Mesothelial cell of epicardium (in vitro differentiated cells): Measurements from ENCODE around the gene PRICKLE1. TPM values are rescaled to one million over a fixed set of nuclear protein-coding genes. Genes with fewer than 3 reads are reported as not detected.

ENCODE experiments used
- DNase-seq, 2 experiments: peaks; one replicate each; pipeline ENCODE4 v3.0.0; 2021; ENCODE audit warnings: low spot score in 2 of 2; ENCODE audit not compliant: unreplicated experiment in 2 of 2
- H3K27ac Mint-ChIP-seq: 2 replicates; pipeline ENCODE4 v1.8.0; 2021; ENCODE audit warnings: mixed read lengths
- H3K27me3 Mint-ChIP-seq: 2 replicates; pipeline ENCODE4 v1.8.0; 2021; ENCODE audit warnings: low read depth, mixed read lengths
- H3K36me3 Mint-ChIP-seq: 2 replicates; pipeline ENCODE4 v1.8.0; 2021; ENCODE audit warnings: mixed read lengths
- H3K4me1 Mint-ChIP-seq: 2 replicates; pipeline ENCODE4 v1.8.0; 2021; ENCODE audit warnings: mixed read lengths
- H3K4me3 Mint-ChIP-seq: 2 replicates; pipeline ENCODE4 v1.8.0; 2021; ENCODE audit warnings: mild to moderate bottlenecking, moderate library complexity, mixed read lengths
- H3K9me3 Mint-ChIP-seq: 2 replicates; pipeline ENCODE4 v1.8.0; 2021; ENCODE audit warnings: mixed read lengths
- total RNA-seq: library from RNA; stranded (reverse); gene quantifications from 3 replicates; pipeline ENCODE4 v1.2.1, GENCODE V29; 2021
- TF ChIP-seq, protein P1 (sequence below): fragments of 200-600 bp; sonication (generic); IDR thresholded peaks from one replicate; pipeline ENCODE4 v1.5.0; 2021; ENCODE audit warnings: antibody characterized with exemption; ENCODE audit not compliant: unreplicated experiment

Gene PRICKLE1
- total RNA-seq, 1 donor from 2014 or later = 79.4 TPM

DNA sequence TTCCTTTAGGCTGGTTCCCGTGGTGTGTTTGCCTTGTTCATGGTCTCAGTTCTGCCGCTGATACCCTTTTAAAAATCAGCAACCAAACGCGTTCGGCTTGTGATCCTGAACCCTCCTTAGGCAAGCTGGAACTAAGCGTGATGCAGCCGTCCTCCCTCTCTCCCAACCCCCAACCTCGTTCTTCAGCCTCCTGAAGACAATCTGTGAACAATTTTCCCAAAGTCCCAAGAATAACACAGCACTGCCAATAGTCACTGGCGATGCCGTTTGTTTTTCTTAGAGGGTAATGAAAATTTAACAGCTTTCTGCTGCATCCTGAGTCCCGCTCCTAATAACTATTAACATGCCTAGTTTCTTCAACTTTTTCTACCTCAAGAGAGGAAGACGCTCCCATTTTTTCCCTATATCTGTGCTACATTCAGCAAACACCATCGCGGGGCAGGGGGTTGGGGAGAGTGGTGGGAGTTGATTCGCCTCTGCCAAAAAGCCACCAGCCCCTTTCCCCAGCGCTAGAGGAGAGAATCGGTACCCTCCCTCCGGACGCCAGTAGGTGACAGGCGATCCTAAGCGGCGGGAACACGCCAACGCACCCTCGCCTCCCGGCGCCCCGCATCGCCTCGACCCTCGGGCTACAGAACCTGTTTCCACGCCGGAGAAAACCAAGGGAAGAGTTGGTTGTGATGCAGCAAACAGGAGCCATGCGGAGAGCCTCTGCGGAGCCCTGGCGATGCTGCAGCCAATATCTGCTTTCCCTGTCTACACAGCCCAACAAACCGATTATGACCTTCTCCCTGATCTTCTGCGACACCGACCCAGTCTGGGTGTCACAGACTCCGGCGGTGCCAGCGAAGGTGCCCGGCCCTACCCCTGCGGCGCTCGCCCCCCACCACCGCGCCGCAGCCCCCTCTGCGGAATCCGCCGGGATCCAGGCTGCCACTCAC lies 752 bp downstream of the PRICKLE1 start:
- Mint-ChIP-seq H3K27me3 (no peaks in the 10 kb centered on the region), H3K9me3 (no peaks in the 10 kb centered on the region), H3K4me3 (peak overlapping the region; percentile 88), H3K36me3 (no peaks in the 10 kb centered on the region), H3K4me1 (peaks cover 45% of the 10 kb centered on the region), H3K27ac (peak overlapping the region; percentile 92)
- DNase-seq = peak; percentile 33 to 70
- TF ChIP-seq, protein P1, sequence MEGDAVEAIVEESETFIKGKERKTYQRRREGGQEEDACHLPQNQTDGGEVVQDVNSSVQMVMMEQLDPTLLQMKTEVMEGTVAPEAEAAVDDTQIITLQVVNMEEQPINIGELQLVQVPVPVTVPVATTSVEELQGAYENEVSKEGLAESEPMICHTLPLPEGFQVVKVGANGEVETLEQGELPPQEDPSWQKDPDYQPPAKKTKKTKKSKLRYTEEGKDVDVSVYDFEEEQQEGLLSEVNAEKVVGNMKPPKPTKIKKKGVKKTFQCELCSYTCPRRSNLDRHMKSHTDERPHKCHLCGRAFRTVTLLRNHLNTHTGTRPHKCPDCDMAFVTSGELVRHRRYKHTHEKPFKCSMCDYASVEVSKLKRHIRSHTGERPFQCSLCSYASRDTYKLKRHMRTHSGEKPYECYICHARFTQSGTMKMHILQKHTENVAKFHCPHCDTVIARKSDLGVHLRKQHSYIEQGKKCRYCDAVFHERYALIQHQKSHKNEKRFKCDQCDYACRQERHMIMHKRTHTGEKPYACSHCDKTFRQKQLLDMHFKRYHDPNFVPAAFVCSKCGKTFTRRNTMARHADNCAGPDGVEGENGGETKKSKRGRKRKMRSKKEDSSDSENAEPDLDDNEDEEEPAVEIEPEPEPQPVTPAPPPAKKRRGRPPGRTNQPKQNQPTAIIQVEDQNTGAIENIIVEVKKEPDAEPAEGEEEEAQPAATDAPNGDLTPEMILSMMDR = no peak

DNA sequence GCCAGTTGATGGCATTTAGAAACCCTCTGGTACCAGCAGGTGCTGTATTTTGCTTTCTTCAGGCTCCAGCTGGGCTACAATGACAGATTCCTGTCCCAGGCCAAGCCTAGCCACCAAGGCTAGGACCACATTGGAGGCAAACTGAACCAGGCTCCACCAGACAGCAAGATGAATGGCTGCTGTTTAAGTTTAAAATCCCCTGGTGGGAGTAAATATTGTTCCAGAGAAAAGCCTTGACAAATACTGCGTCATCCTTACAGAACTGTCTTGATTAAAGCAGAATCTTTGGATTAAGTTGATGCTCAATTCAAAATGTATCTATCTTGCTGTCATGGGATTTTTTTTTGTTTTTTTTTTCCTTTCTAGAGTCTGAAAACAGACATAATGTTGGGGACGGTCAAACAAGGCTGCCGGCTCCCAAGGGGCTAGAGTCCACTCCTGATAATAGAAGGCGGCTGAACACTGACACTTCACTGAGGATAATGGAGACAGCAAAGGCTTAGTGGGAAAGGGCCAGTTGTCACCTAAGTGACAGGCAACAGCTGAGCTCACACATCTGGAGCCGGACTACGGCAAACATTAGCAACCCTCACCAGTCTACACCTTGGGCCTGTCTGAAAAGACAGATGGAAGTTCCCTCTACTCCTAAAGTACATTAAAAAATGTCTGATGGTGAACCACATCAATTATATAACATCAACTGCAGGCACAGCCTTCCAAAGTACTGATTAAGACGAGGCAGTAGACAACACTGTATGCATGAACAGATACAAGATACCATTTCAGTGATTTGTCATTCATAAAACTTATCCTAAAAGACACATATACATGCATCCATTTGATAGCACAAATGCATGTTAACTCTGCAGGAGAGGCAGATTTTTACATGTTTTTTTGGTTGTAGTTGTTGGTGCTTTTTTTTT lies 1.7 kb downstream of the PRICKLE1 start:
- Mint-ChIP-seq H3K9me3 (no peaks in the 10 kb centered on the region), H3K36me3 (no peaks in the 10 kb centered on the region), H3K27ac (peak overlapping the region; percentile 92), H3K4me3 (peak overlapping the region; percentile 88), H3K4me1 (peaks cover 51% of the 10 kb centered on the region), H3K27me3 (no peaks in the 10 kb centered on the region)
- TF ChIP-seq, protein P1 = no peak
- no peak for DNase-seq

DNA sequence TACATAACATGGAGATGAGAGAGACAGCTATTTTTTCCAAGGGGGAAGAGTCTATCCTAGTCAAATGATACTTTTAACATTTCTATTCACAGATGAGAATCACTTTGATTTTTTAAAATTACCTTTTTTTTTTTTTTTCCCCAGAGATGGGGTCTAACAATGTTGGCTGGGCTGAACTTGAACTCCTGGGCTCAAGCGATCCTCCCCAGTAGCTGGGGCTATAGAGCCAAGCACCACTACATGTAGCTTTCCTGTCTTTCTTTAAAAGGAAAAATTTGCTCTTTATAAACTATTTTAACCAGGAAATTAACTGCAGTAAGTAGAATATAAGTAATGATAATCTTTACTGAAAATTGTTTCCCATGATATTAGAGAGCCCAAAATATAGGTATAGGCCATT lies 3.3 kb downstream of the PRICKLE1 start:
- DNase-seq = no peak
- Mint-ChIP-seq H3K4me3 (peak overlapping the region; percentile 88), H3K4me1 (peaks cover 64% of the 10 kb centered on the region), H3K36me3 (no peaks in the 10 kb centered on the region), H3K9me3 (no peaks in the 10 kb centered on the region), H3K27me3 (no peaks in the 10 kb centered on the region), H3K27ac (no peak overlapping the region)
- TF ChIP-seq, protein P1 = no peak

DNA sequence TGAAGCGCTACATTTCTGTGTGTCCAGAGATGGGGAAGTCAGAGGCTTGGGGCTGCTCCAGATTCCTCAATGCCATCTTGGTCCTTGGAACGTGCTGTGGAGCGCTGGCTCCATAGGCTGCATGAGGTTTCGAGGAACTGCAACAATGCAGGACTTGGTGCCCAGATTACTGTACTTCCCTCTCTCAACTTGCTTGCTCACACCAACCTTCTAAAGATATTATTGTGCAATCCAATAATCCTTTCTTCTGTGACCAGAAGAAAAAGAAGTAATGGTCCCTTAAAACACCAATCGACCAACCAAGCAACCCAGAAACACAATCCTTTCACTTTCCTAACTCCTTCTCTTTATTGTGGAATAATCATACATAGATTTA lies 3.7 kb downstream of the PRICKLE1 start:
- H3K27me3 Mint-ChIP-seq = no peaks in the 10 kb centered on the region
- no peak for DNase-seq
- H3K9me3 Mint-ChIP-seq = no peaks in the 10 kb centered on the region
- TF ChIP-seq, protein P1 = no peak
- peak overlapping the region; percentile 88 for H3K4me3 Mint-ChIP-seq
- H3K27ac Mint-ChIP-seq = peak overlapping the region; percentile 8
- H3K36me3 Mint-ChIP-seq = no peaks in the 10 kb centered on the region
- peaks cover 62% of the 10 kb centered on the region for H3K4me1 Mint-ChIP-seq

DNA sequence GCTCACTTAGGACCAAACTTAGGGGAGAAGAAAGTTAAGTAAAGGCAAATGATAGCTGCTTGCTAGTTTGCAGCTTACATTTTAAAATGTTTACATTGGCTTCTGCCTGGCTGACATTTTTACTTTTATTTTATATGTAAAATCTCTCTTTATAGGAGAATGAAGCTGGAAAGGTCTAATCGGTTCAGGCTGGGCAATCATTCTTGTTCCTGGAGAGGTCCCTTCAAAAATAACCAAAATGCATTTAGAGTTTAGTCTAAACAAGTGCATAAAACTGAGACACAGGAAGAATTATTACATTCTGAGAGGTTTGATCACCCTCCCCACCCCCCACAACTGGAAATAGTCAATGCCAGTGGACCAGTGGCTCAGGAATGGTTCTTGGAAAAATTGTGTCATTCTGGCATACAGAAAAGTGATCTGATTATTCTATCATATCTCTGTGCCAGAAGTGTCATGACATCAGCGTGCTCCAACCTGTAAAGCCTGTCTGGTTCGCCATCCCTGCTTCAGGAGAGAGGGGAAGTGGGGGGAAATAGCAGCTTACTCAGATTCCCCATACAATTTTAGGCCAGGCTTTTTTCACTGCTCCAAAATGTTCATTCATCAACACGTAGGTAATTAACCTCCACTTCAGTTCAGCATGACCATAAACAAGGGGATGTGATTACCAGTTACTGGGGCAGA lies 4.2 kb downstream of the PRICKLE1 start:
- no peak for DNase-seq
- no peaks in the 10 kb centered on the region for H3K9me3 Mint-ChIP-seq
- no peaks in the 10 kb centered on the region for H3K36me3 Mint-ChIP-seq
- peak overlapping the region; percentile 88 for H3K4me3 Mint-ChIP-seq
- peak overlapping the region; percentile 8 for H3K27ac Mint-ChIP-seq
- peaks cover 60% of the 10 kb centered on the region for H3K4me1 Mint-ChIP-seq
- TF ChIP-seq, protein P1 = no peak
- H3K27me3 Mint-ChIP-seq = no peaks in the 10 kb centered on the region
